B cell (primary cell): Measurements from ENCODE around the gene SLC25A14. TPM values are rescaled to one million over a fixed set of nuclear protein-coding genes. Genes with fewer than 3 reads are reported as not detected.

Source experiments
- ATAC-seq: fragments of 200-7000 bp; cut with Tn5 transposase; one replicate; pipeline ENCODE4 v1.10.0; 2021; ENCODE audit warnings: low read depth, mild to moderate bottlenecking, moderate number of reproducible peaks, moderate library complexity
- CTCF ChIA-PET: fragments of 350-600 bp; sonication (Branson Sonifier 250); formaldehyde crosslinking; loops from one replicate; lab custom pipeline; 2021; ENCODE audit warnings: antibody characterized with exemption, inconsistent platforms; lab: Charles Lee
- POLR2A ChIA-PET: fragments of 350-600 bp; sonication (Branson Sonifier 250); formaldehyde crosslinking; loops from one replicate; lab custom pipeline; 2021; ENCODE audit warnings: antibody characterized with exemption; lab: Charles Lee
- DNase-seq: peaks from one replicate; pipeline ENCODE4 v3.0.0; 2013
- H2AFZ ChIP-seq: 2 replicates; pipeline ENCODE4 v1.6.1; 2012; ENCODE audit warnings: mild to moderate bottlenecking, low read depth, low read length; ENCODE audit not compliant: insufficient read depth, poor library complexity, severe bottlenecking
- H3K27ac ChIP-seq, 2 donors: 1 replicate in 1 of 2; 2 replicates in 1 of 2; pipeline ENCODE4 v1.5.1; 2012 to 2013; ENCODE audit warnings: low read length in 2 of 2, mild to moderate bottlenecking in 2 of 2, moderate library complexity in 1 of 2
- H3K27me3 ChIP-seq, 4 experiments: fragments of 200-600 bp in 1 of 4; sonication (generic) in 1 of 4; replicated peaks in 1 of 4; 1 replicate in 2 of 4; 2 replicates in 2 of 4; pipeline versions ENCODE4 v1.6.1 to v1.7.0; 2013 to 2016; ENCODE audit warnings: low read length in 3 of 4, mild to moderate bottlenecking in 2 of 4, mixed read lengths in 1 of 4, moderate library complexity in 1 of 4; ENCODE audit not compliant: insufficient read depth in 4 of 4, control insufficient read depth in 3 of 4; ENCODE audit errors: control extremely low read depth in 1 of 4
- H3K36me3 ChIP-seq, 2 experiments: replicated peaks in 1 of 2; 1 replicate in 1 of 2; 2 replicates in 1 of 2; pipeline versions ENCODE4 v1.6.1 to v1.7.1; 2013; ENCODE audit warnings: low read length in 1 of 2; ENCODE audit not compliant: insufficient read depth in 2 of 2, control insufficient read depth in 1 of 2; ENCODE audit errors: control extremely low read depth in 1 of 2, extremely low read depth in 1 of 2
- H3K4me1 ChIP-seq, 2 donors: fragments of 200-600 bp in 1 of 2; sonication (generic) in 1 of 2; 1 replicate in 1 of 2; 2 replicates in 1 of 2; pipeline versions ENCODE4 v1.5.1 to v1.6.1; 2013 to 2017; ENCODE audit warnings: low read length in 2 of 2; ENCODE audit not compliant: control insufficient read depth in 2 of 2, insufficient read depth in 2 of 2
- H3K4me2 ChIP-seq: replicated peaks from 2 replicates; pipeline ENCODE3; 2012; ENCODE audit warnings: mild to moderate bottlenecking, low read depth, low read length; ENCODE audit not compliant: poor library complexity, severe bottlenecking
- H3K4me3 ChIP-seq, 5 experiments: fragments of 200-600 bp in 1 of 5; sonication (generic) in 1 of 5; 1 replicate in 3 of 5; 2 replicates in 2 of 5; pipeline versions ENCODE4 v1.5.1 to v1.7.0; 2011 to 2016; ENCODE audit warnings: low read length in 4 of 5, mild to moderate bottlenecking in 4 of 5, low read depth in 2 of 5, control low read depth in 1 of 5, moderate library complexity in 1 of 5; ENCODE audit not compliant: insufficient read depth in 1 of 5; ENCODE audit errors: control extremely low read depth in 1 of 5, extremely low read depth in 1 of 5
- H3K79me2 ChIP-seq: fragments of 200-600 bp; sonication (generic); one replicate; pipeline ENCODE4 v1.6.0; 2016; ENCODE audit warnings: low read length; ENCODE audit not compliant: control insufficient read depth, insufficient read depth
- H3K9ac ChIP-seq: fragments of 200-600 bp; sonication (generic); 2 replicates; pipeline ENCODE4 v1.6.1; 2017; ENCODE audit warnings: mild to moderate bottlenecking, low read length, moderate library complexity
- H3K9me3 ChIP-seq, 3 donors: one replicate each; pipeline versions ENCODE4 v1.6.1 to v1.7.1; 2013; ENCODE audit warnings: low read length in 2 of 3; ENCODE audit not compliant: control insufficient read depth in 2 of 3, insufficient read depth in 1 of 3; ENCODE audit errors: control extremely low read depth in 1 of 3
- H4K20me1 ChIP-seq: 2 replicates; pipeline ENCODE4 v1.6.0; 2012; ENCODE audit warnings: mild to moderate bottlenecking, low read length; ENCODE audit not compliant: insufficient read depth, control insufficient read depth, poor library complexity, severe bottlenecking
- H3K27ac Mint-ChIP-seq: one replicate; pipeline ENCODE4 v1.8.0; 2021; ENCODE audit warnings: mixed read lengths
- H3K27me3 Mint-ChIP-seq: one replicate; pipeline ENCODE4 v1.8.0; 2021; ENCODE audit warnings: mixed read lengths
- H3K4me1 Mint-ChIP-seq: one replicate; pipeline ENCODE4 v1.8.0; 2021; ENCODE audit warnings: mixed read lengths
- H3K4me3 Mint-ChIP-seq: one replicate; pipeline ENCODE4 v1.8.0; 2021; ENCODE audit warnings: mixed read lengths
- H3K9me3 Mint-ChIP-seq: one replicate; pipeline ENCODE4 v1.8.0; 2022; ENCODE audit warnings: mixed read lengths; ENCODE audit not compliant: insufficient read depth
- EZH2 ChIP-seq: IDR thresholded peaks from 2 replicates; pipeline ENCODE4 v1.6.1; 2012; ENCODE audit warnings: borderline replicate concordance, low read depth, mild to moderate bottlenecking, moderate library complexity, low read length; ENCODE audit not compliant: insufficient read depth, poor library complexity, severe bottlenecking
- WGBS: methylation state at CpG from one replicate; pipeline ENCODE4 v1.1.5; 2013; ENCODE audit warnings: missing lambda C conversion rate; ENCODE audit not compliant: insufficient coverage; 5-methylcytosine and 5-hydroxymethylcytosine counted together
- intact Hi-C: fragments of 100-400 bp; cut with micrococcal nuclease; formaldehyde crosslinking; loops from one replicate; pipeline ENCODE4 v1.10.0; 2022
- polyA plus RNA-seq: library from polyadenylated mRNA; depleted of rRNA; stranded (reverse); fragments of >200 nt; gene quantifications from 2 replicates; pipeline ENCODE4 v1.2.3, GENCODE V29; 2012
- total RNA-seq, 2 donors: library from RNA; stranded (reverse); fragments of 120-200 nt in 1 of 2; gene quantifications; 1 replicate in 1 of 2; 2 replicates in 1 of 2; pipeline versions ENCODE4 v1.2.3 to v1.2.4, GENCODE V29; 2013 to 2022
- TF ChIP-seq, protein P1 (sequence below): fragments of 200-600 bp; IDR thresholded peaks from one replicate; pipeline ENCODE4 v1.8.0; 2022; ENCODE audit warnings: antibody characterized with exemption, mild to moderate bottlenecking

SLC25A14 gene
- total and polyA plus RNA-seq, 2 donors (not counting 1 experiment from before 2014, with no cell fraction given): 13.1 to 23.7 TPM

DNA sequence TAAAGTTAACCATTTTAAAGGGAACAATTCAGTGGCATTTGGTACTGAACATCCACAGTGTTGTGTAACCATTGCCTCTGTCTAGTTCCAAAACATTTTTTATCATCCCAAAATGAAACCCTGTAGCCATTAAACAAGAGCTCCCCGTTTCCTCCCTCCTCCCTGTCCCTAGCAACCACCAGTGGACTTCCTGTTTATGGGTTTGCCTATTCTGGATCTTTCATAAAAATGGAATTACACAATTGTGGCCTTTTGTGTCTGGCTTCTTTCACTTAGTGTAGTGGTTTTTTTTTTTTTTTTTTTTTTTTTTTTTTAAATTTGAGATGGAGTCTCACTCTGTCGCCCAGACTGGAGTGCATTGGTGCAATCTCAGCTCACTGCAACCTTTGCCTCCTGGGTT, 73.7 kb downstream of the SLC25A14 start:
- TF ChIP-seq EZH2: no peak
- TF ChIP-seq, protein P1, sequence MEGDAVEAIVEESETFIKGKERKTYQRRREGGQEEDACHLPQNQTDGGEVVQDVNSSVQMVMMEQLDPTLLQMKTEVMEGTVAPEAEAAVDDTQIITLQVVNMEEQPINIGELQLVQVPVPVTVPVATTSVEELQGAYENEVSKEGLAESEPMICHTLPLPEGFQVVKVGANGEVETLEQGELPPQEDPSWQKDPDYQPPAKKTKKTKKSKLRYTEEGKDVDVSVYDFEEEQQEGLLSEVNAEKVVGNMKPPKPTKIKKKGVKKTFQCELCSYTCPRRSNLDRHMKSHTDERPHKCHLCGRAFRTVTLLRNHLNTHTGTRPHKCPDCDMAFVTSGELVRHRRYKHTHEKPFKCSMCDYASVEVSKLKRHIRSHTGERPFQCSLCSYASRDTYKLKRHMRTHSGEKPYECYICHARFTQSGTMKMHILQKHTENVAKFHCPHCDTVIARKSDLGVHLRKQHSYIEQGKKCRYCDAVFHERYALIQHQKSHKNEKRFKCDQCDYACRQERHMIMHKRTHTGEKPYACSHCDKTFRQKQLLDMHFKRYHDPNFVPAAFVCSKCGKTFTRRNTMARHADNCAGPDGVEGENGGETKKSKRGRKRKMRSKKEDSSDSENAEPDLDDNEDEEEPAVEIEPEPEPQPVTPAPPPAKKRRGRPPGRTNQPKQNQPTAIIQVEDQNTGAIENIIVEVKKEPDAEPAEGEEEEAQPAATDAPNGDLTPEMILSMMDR: no peak
- no peak overlapping the region for H3K4me3 Mint-ChIP-seq
- DNase-seq: no peak
- H3K27ac Mint-ChIP-seq: no peak overlapping the region
- Histone ChIP-seq H4K20me1 (no peaks in the 10 kb centered on the region), H3K27ac (no peak overlapping the region), H3K4me3 (no peak overlapping the region), H3K4me2 (no peak overlapping the region), H3K27me3 (no peaks in the 10 kb centered on the region), H3K36me3 (peaks cover 0 to 22% of the 10 kb centered on the region in 2 experiments), H3K4me1 (no peaks in the 10 kb centered on the region), H2AFZ (no peak overlapping the region), H3K9ac (no peak overlapping the region), H3K9me3 (no peaks in the 10 kb centered on the region), H3K79me2 (no peaks in the 10 kb centered on the region)
- H3K4me1 Mint-ChIP-seq: no peaks in the 10 kb centered on the region
- no CpG with 5 or more reads among the region's 2 CpGs for WGBS
- ATAC-seq: no peak
- intact Hi-C loops: no loop called here
- ChIA-PET CTCF (no interaction called here), POLR2A (no interaction called here)
- no peaks in the 10 kb centered on the region for H3K9me3 Mint-ChIP-seq
- H3K27me3 Mint-ChIP-seq: no peaks in the 10 kb centered on the region

DNA sequence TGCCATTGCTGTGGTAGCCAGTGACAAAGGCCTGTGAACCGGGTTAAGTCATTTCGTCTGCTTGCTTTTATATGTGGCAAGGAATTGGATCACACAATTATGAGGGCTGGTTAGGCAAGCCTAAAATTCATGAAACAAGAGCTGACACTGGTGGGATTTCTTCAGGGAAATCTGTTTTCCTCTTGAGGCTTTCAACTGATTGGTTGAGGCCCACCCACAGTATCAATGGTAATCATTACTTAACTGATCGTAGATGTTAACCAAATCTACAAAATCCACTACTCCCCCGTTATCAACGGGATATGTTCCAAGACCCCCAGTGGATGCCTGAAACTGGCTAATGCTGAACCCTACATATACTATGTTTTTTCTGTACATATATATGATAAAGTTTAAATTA, 75.1 kb downstream of the SLC25A14 start:
- no peak overlapping the region for H3K9ac ChIP-seq
- no peak overlapping the region for H3K4me3 ChIP-seq
- H3K79me2 ChIP-seq: no peaks in the 10 kb centered on the region
- no peaks in the 10 kb centered on the region for H4K20me1 ChIP-seq
- H3K27ac Mint-ChIP-seq: no peak overlapping the region
- intact Hi-C loops: no loop called here
- DNase-seq (no peak), ATAC-seq (no peak)
- no peak overlapping the region for H2AFZ ChIP-seq
- no peaks in the 10 kb centered on the region for H3K9me3 Mint-ChIP-seq
- TF ChIP-seq EZH2: no peak
- TF ChIP-seq, protein P1: no peak
- peaks cover 0 to 17% of the 10 kb centered on the region in 2 experiments for H3K36me3 ChIP-seq
- no peaks in the 10 kb centered on the region for H3K9me3 ChIP-seq
- ChIA-PET POLR2A (no interaction called here), CTCF (no interaction called here)
- H3K4me2 ChIP-seq: no peak overlapping the region
- WGBS: 100% methylated on average over 1 of the region's 5 CpGs
- H3K27me3 ChIP-seq: no peaks in the 10 kb centered on the region
- H3K4me1 ChIP-seq: no peaks in the 10 kb centered on the region
- H3K27ac ChIP-seq: no peak overlapping the region
- H3K4me1 Mint-ChIP-seq: no peaks in the 10 kb centered on the region
- H3K4me3 Mint-ChIP-seq: no peak overlapping the region
- no peaks in the 10 kb centered on the region for H3K27me3 Mint-ChIP-seq
